Sigmoid colon (tissue), 4 donors: ENCODE data around the gene NPFFR1.

Experiments
- CTCF ChIP-seq, 4 experiments: fragments of 450-650 bp in 3 of 4; fragments of 200-600 bp in 1 of 4; IDR thresholded peaks; one replicate each; pipeline ENCODE4 v1.5.1; 2016 to 2019; ENCODE audit warnings: antibody characterized with exemption in 4 of 4, mild to moderate bottlenecking in 3 of 4, moderate library complexity in 2 of 4
- POLR2AphosphoS5 ChIP-seq, 4 donors: sonication (generic); formaldehyde crosslinking; IDR thresholded peaks; one replicate each; pipeline ENCODE4 v1.6.1; 2017; ENCODE audit warnings: antibody characterized with exemption in 4 of 4

DNA sequence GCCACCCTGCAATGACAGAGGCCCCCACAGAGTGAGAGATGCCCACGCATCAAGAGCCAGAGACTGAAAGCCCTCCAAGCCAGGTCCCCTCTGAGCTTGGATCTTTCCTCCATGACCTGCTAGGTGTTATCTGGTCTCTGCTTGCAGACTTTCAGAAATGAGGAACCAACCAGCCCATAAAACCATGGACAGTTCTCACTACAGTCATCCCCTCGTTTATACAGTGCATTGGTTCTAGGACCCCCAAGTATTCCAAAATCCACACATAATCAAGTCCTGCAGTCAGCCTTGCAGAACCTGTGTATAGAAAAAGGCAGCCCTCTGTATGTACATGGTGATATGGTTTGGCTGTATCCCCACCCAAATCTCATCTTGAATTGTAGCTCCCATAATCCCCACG, 23.1 kb downstream of the NPFFR1 start:
- TF ChIP-seq CTCF (IDR thresholded peaks at IDR 0.05) (no peak), POLR2AphosphoS5 (IDR thresholded peaks at IDR 0.05) (no peak)
